HEK293 (cell line): ENCODE measurements around the gene TSPAN14.

ENCODE experiments used
- CTCF ChIA-PET: fragments of 350-600 bp; formaldehyde crosslinking; extraction: SDS; loops from one replicate; lab custom pipeline; 2021; ENCODE audit warnings: antibody characterized with exemption; lab: Yijun Ruan, JAX
- POLR2A ChIA-PET: fragments of 300-600 bp; formaldehyde crosslinking; extraction: SDS; loops from one replicate; lab custom pipeline; 2020; ENCODE audit warnings: antibody characterized with exemption, inconsistent platforms; lab: Yijun Ruan, JAX
- H3K27ac ChIP-seq: fragments of 200-500 bp; sonication (Bioruptor generic); 2 replicates; pipeline ENCODE4 v1.5.1; 2014; ENCODE audit warnings: low read depth, low read length, control low read depth, inconsistent platforms; ENCODE audit errors: extremely low read depth
- H3K36me3 ChIP-seq, 2 experiments: fragments of 200-500 bp in 1 of 2; sonication (Bioruptor generic) in 1 of 2; 1 replicate in 1 of 2; 2 replicates in 1 of 2; pipeline ENCODE4 v1.5.1; 2014 to 2017; ENCODE audit warnings: inconsistent platforms in 2 of 2, low read length in 2 of 2; ENCODE audit not compliant: control insufficient read depth in 2 of 2, insufficient read depth in 1 of 2
- H3K4me1 ChIP-seq: fragments of 200-500 bp; sonication (Bioruptor generic); 2 replicates; pipeline ENCODE4 v1.5.1; 2014; ENCODE audit warnings: mild to moderate bottlenecking, low read length, inconsistent platforms; ENCODE audit not compliant: control insufficient read depth, insufficient read depth
- H3K4me3 ChIP-seq: 2 replicates; pipeline ENCODE4 v1.5.1; 2011; ENCODE audit warnings: low read depth, mild to moderate bottlenecking, control low read depth, low read length, moderate library complexity
- H3K9me3 ChIP-seq: fragments of 200-500 bp; sonication (Bioruptor generic); 2 replicates; pipeline ENCODE4 v1.5.1; 2014; ENCODE audit warnings: low read depth, low read length, inconsistent platforms; ENCODE audit not compliant: control insufficient read depth, insufficient read depth
- GLIS1 ChIP-seq: fragments of 450-650 bp; formaldehyde crosslinking; IDR thresholded peaks from 2 replicates; pipeline ENCODE4 v1.5.1; 2016; ENCODE audit warnings: missing biosample characterization, missing genetic modification characterization
- KLF7 ChIP-seq: fragments of 450-650 bp; formaldehyde crosslinking; IDR thresholded peaks from 2 replicates; pipeline ENCODE4 v1.5.1; 2016; ENCODE audit warnings: missing biosample characterization, missing genetic modification characterization, borderline replicate concordance
- PRDM6 ChIP-seq: fragments of 450-650 bp; formaldehyde crosslinking; IDR thresholded peaks from 2 replicates; pipeline ENCODE4 v1.5.1; 2017; ENCODE audit warnings: missing biosample characterization, missing genetic modification characterization
- SALL2 ChIP-seq: fragments of 450-650 bp; formaldehyde crosslinking; IDR thresholded peaks from 2 replicates; pipeline ENCODE4 v1.5.0; 2017; ENCODE audit warnings: missing biosample characterization, mild to moderate bottlenecking, missing genetic modification characterization, borderline replicate concordance
- ZBTB11 ChIP-seq: fragments of 450-650 bp; formaldehyde crosslinking; conservative IDR thresholded peaks from 2 replicates; pipeline ENCODE4 v1.5.1; 2016; ENCODE audit warnings: low read depth, missing biosample characterization, missing genetic modification characterization
- ZNF121 ChIP-seq: fragments of 450-650 bp; formaldehyde crosslinking; IDR thresholded peaks from 2 replicates; pipeline ENCODE4 v1.5.1; 2016; ENCODE audit warnings: missing biosample characterization, missing genetic modification characterization
- ZNF24 ChIP-seq: fragments of 450-650 bp; formaldehyde crosslinking; IDR thresholded peaks from 2 replicates; pipeline ENCODE4 v1.5.1; 2016; ENCODE audit warnings: missing biosample characterization, missing genetic modification characterization
- ZNF248 ChIP-seq: fragments of 450-650 bp; formaldehyde crosslinking; IDR thresholded peaks from 2 replicates; pipeline ENCODE4 v1.5.1; 2017; ENCODE audit warnings: missing biosample characterization, missing genetic modification characterization
- ZNF341 ChIP-seq: fragments of 450-650 bp; formaldehyde crosslinking; IDR thresholded peaks from 2 replicates; pipeline ENCODE4; 2016; ENCODE audit warnings: low read depth, missing biosample characterization, missing genetic modification characterization
- ZNF394 ChIP-seq: fragments of 450-650 bp; formaldehyde crosslinking; IDR thresholded peaks from 2 replicates; pipeline ENCODE4 v1.5.1; 2016; ENCODE audit warnings: missing biosample characterization, missing genetic modification characterization, mild to moderate bottlenecking, moderate library complexity, borderline replicate concordance
- ZNF473 ChIP-seq: fragments of 450-650 bp; formaldehyde crosslinking; IDR thresholded peaks from 2 replicates; pipeline ENCODE4 v1.5.1; 2017; ENCODE audit warnings: missing biosample characterization, missing genetic modification characterization
- ZNF529 ChIP-seq: fragments of 450-650 bp; formaldehyde crosslinking; IDR thresholded peaks from 2 replicates; pipeline ENCODE4 v1.5.1; 2017; ENCODE audit warnings: missing genetic modification characterization, missing biosample characterization; ENCODE audit not compliant: insufficient replicate concordance
- ZNF560 ChIP-seq: fragments of 450-650 bp; formaldehyde crosslinking; IDR thresholded peaks from 2 replicates; pipeline ENCODE4 v1.5.1; 2017; ENCODE audit warnings: missing biosample characterization, missing genetic modification characterization, borderline replicate concordance
- ZNF596 ChIP-seq: fragments of 450-650 bp; IDR thresholded peaks from 2 replicates; pipeline ENCODE4 v1.5.0; 2018; ENCODE audit warnings: missing biosample characterization, mild to moderate bottlenecking, missing genetic modification characterization, moderate library complexity
- ZSCAN18 ChIP-seq: fragments of 450-650 bp; formaldehyde crosslinking; IDR thresholded peaks from 2 replicates; pipeline ENCODE4 v1.5.1; 2016; ENCODE audit warnings: missing biosample characterization, missing genetic modification characterization
- ZSCAN5A ChIP-seq: fragments of 450-650 bp; formaldehyde crosslinking; IDR thresholded peaks from 2 replicates; pipeline ENCODE4 v1.5.1; 2016; ENCODE audit warnings: missing biosample characterization, missing genetic modification characterization

Gene TSPAN14

GRCh38 chr10:80484243-80484642, 30.1 kb downstream of the TSPAN14 start:
- ChIA-PET CTCF (interaction anchor here (0.6 to 0.7 kb wide), 2 partner anchors 9 to 21 kb away, joined by 3 read pairs; no protein-coding TSS in a partner anchor), POLR2A (no interaction called here)
- Histone ChIP-seq H3K36me3 (peaks cover 0 to 4% of the 10 kb centered on the region in 2 experiments; a peak in 1 of 3 replicates), H3K27ac (no peak overlapping the region), H3K9me3 (no peaks in the 10 kb centered on the region), H3K4me3 (no peak overlapping the region), H3K4me1 (no peaks in the 10 kb centered on the region)
- TF ChIP-seq GLIS1 (tag by site-specific recombination) (peak; percentile 74), ZNF394 (tag by site-specific recombination) (no peak), PRDM6 (tag by site-specific recombination) (no peak), ZNF596 (tag by site-specific recombination) (no peak)

- ChIA-PET CTCF (no interaction called here), POLR2A (interaction anchor here (0.5 kb wide), 1 partner anchor 9 kb away, joined by 9 read pairs; no protein-coding TSS in a partner anchor)
- peaks cover 0 to 8% of the 10 kb centered on the region in 2 experiments; a peak in 1 of 3 replicates for H3K36me3 ChIP-seq
- H3K4me3 ChIP-seq: no peak overlapping the region
- no peaks in the 10 kb centered on the region for H3K9me3 ChIP-seq
- TF ChIP-seq SALL2 (tag by site-specific recombination) (no peak), ZNF121 (tag by site-specific recombination) (no peak), ZNF529 (tag by site-specific recombination) (no peak), ZBTB11 (tag by site-specific recombination) (no peak), ZNF24 (tag by site-specific recombination) (no peak), ZNF560 (tag by site-specific recombination) (no peak), ZSCAN18 (no peak), ZNF473 (tag by site-specific recombination) (no peak), KLF7 (tag by site-specific recombination) (no peak), ZNF341 (tag by site-specific recombination) (no peak), ZSCAN5A (tag by site-specific recombination) (no peak), ZNF248 (tag by site-specific recombination) (no peak)
- H3K4me1 ChIP-seq: no peaks in the 10 kb centered on the region
- no peak overlapping the region for H3K27ac ChIP-seq
Observed at GRCh38 chr10:80484676-80485075, 30.6 kb downstream of the TSPAN14 start.
